Psoas muscle (tissue), 8 donors: ENCODE data around the gene ACTR8. TPM values are rescaled to one million over a fixed set of nuclear protein-coding genes. Genes with fewer than 3 reads are reported as not detected.

Source experiments
- ATAC-seq, 4 donors: fragments of 200-7000 bp; cut with Tn5 transposase; one replicate each; pipeline ENCODE4 v1.9.1; 2020; ENCODE audit warnings: moderate library complexity in 3 of 4, mild to moderate bottlenecking in 2 of 4
- DNase-seq, 2 donors: peaks; one replicate each; pipeline ENCODE4 v3.0.0-alpha.2; 2020
- H3K27ac ChIP-seq: fragments of 200-600 bp; one replicate; pipeline ENCODE4 v1.8.0; 2022
- H3K27me3 ChIP-seq, 3 donors: fragments of 200-600 bp in 1 of 3; one replicate each; pipeline versions ENCODE4 v1.6.1 to v1.8.0; 2013 to 2022; ENCODE audit warnings: low read length in 2 of 3, mild to moderate bottlenecking in 2 of 3, moderate library complexity in 1 of 3; ENCODE audit not compliant: insufficient read depth in 3 of 3
- H3K36me3 ChIP-seq, 2 donors: fragments of 200-600 bp in 1 of 2; one replicate each; pipeline versions ENCODE4 v1.6.1 to v1.8.0; 2013 to 2022; ENCODE audit warnings: low read depth in 1 of 2, mild to moderate bottlenecking in 1 of 2, moderate library complexity in 1 of 2; ENCODE audit not compliant: insufficient read depth in 1 of 2
- H3K4me1 ChIP-seq: fragments of 200-600 bp; one replicate; pipeline ENCODE4 v1.8.0; 2022
- H3K4me3 ChIP-seq: fragments of 200-600 bp; one replicate; pipeline ENCODE4 v1.8.0; 2022; ENCODE audit warnings: mild to moderate bottlenecking
- H3K9me3 ChIP-seq: fragments of 200-600 bp; one replicate; pipeline ENCODE4 v1.8.0; 2022
- CTCF ChIP-seq: fragments of 200-600 bp; IDR thresholded peaks from one replicate; pipeline ENCODE4 v1.8.0; 2022; ENCODE audit warnings: antibody characterized with exemption
- WGBS, 3 donors: extraction: QIAGEN DNeasy Blood & Tissue Kit; methylation state at CpG; one replicate each; pipeline versions ENCODE4 v1.1.6 to v1.1.7; 2013; 5-methylcytosine and 5-hydroxymethylcytosine counted together
- intact Hi-C, 2 donors: fragments of 100-400 bp; cut with DNase I; formaldehyde crosslinking; loops; one replicate each; pipeline versions ENCODE4 v1.11.0 to v1.14.2; 2022
- polyA plus RNA-seq, 3 donors: library from polyadenylated mRNA; stranded (reverse); fragments of 200-250 nt; gene quantifications; one replicate each; pipeline ENCODE4 v1.2.3, GENCODE V29; 2013
- total RNA-seq, 4 donors: library from RNA; stranded (reverse); fragmentation: NEBNext Ultra II Directional in 2 of 4; extraction: Animal tissue kit (Norgen Biotek cat#: 25700) in 2 of 4; gene quantifications; one replicate each; pipeline versions ENCODE4 v1.2.1 to v1.2.4, GENCODE V29; 2021 to 2023
- donor health status: healthy with polysubstance abuse.
- donor health status: DM: no; HTN: no; CAD: no; lungs with moderate emphysema.
- donor health status: Bipolar disorder and iron deficiency.
- donor health status: healthy.
- donor health status: DM: yes; HTN: yes; CAD: no.
- donor health status: DM: no; HTN: no; CAD: no.
- donor health status: DM: no; HTN: no; CAD: no.
- donor health status: DM: yes; HTN: yes; CAD: no.

The ACTR8 gene
- total and polyA plus RNA-seq, 7 donors: 8.9 to 24.3 (median 15.2) TPM

GRCh38 chr3:53817809-53818208 lies 64.1 kb downstream of the ACTR8 start:
- H3K36me3 ChIP-seq: peaks cover 0 to 16% of the 10 kb centered on the region in 2 donors
- H3K27ac ChIP-seq: no peak overlapping the region
- H3K27me3 ChIP-seq: no peaks in the 10 kb centered on the region
- TF ChIP-seq CTCF: no peak
- H3K9me3 ChIP-seq: no peaks in the 10 kb centered on the region
- intact Hi-C loops: no loop called here
- ATAC-seq (no peak), DNase-seq (no peak)
- no peak overlapping the region for H3K4me3 ChIP-seq
- 83 to 88% (median 86%) methylated on average over 17 of the region's 17 CpGs for WGBS, 3 donors
- H3K4me1 ChIP-seq: peaks cover 14% of the 10 kb centered on the region

- DNase-seq (no peak), ATAC-seq (no peak)
- intact Hi-C loops: no loop called here
- Histone ChIP-seq H3K9me3 (no peaks in the 10 kb centered on the region), H3K4me1 (peaks cover 13% of the 10 kb centered on the region), H3K27me3 (no peaks in the 10 kb centered on the region), H3K4me3 (no peak overlapping the region), H3K36me3 (peaks cover 0 to 16% of the 10 kb centered on the region in 2 donors), H3K27ac (no peak overlapping the region)
- TF ChIP-seq CTCF: no peak
- WGBS, 3 donors: 88 to 92% (median 90%) methylated on average over 6 of the region's 6 CpGs
Measured at GRCh38 chr3:53817211-53817610, 64.7 kb downstream of the ACTR8 start.

Other genes with a start within 250 kb of the ACTR8 start
- 1 to 10 TPM; 1.8 to 6.1 (median 3.5) TPM for gene CHDH, start 35.7 kb downstream of the ACTR8 start, total RNA-seq
- gene CHDH, start 35.7 kb downstream of the ACTR8 start, polyA plus RNA-seq: 1 to 10 TPM in 2 of 3 donors, under 1 TPM in 1; 0.29 to 2.0 (median 1.1) TPM
- gene IL17RB, start 35.6 kb downstream of the ACTR8 start, total RNA-seq: 1 to 10 TPM in 1 of 4 donors, under 1 TPM in 3; 0.34 to 1.3 (median 0.71) TPM
- gene IL17RB, start 35.6 kb downstream of the ACTR8 start, polyA plus RNA-seq: 1 to 10 TPM in 1 of 3 donors, under 1 TPM in 2; 0.08 to 1.3 (median 0.96) TPM
- 10 to 100 TPM; 46.3 to 74.8 (median 54.7) TPM for gene SELENOK, start 9.7 kb upstream of the ACTR8 start, total RNA-seq
- 100 to 1,000 TPM in 2 of 3 donors, 10 to 100 TPM in 1; 88.6 to 207 (median 135) TPM for gene SELENOK, start 9.7 kb upstream of the ACTR8 start, polyA plus RNA-seq
- gene CACNA2D3, start 240.4 kb upstream of the ACTR8 start, total RNA-seq: 10 to 100 TPM in 2 of 4 donors, 1 to 10 TPM in 2; 6.1 to 13.5 (median 8.5) TPM
- gene CACNA2D3, start 240.4 kb upstream of the ACTR8 start, polyA plus RNA-seq: 10 to 100 TPM in 1 of 3 donors, 1 to 10 TPM in 2; 2.7 to 11.7 (median 9.0) TPM